HG02973 (cell line): ENCODE results near the gene BZW2.

Experiments used
- ATAC-seq: cut with Tn5 transposase; IDR thresholded peaks from one replicate; pipeline ENCODE4 v1.9.1; 2021; ENCODE audit warnings: moderate library complexity; ENCODE audit not compliant: unreplicated experiment

Gene BZW2

GRCh38 chr7:16745645-16746044 is 99.7 kb downstream of the BZW2 start:
- no peak for ATAC-seq

DNA sequence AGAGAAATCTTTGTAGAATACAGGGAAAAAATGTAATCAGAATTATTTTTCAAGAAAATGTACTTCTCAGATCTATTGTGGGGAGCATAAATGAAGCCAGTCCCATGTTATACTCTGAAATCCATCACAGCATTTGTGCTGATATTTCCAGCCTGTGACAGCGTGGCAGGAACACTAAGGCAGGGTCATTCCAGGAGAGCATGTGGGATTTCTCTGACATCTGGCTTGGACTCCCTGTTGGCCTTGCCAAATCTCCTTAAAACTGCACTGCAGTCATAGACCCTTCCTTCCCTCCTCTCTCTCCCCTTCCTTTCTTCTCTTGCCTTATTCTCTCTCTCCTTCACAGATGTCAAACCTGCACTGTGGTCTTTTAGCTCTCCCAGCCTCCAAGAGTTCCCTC is 101.1 kb downstream of the BZW2 start:
- ATAC-seq, result no peak

- no peak for ATAC-seq
Measured at GRCh38 chr7:16753102-16753931, 107.3 kb downstream of the BZW2 start, which contains the start of gene TSPAN13. Gene TSPAN13 (plus strand): TSS chr7:16753755. CDS start chr7:16753968, 213 bp downstream.

- ATAC-seq, result no peak
Measured at GRCh38 chr7:16753932-16754855, 108.2 kb downstream of the BZW2 start.

- ATAC-seq, result no peak
Measured at GRCh38 chr7:16754856-16755317, 108.9 kb downstream of the BZW2 start.

DNA sequence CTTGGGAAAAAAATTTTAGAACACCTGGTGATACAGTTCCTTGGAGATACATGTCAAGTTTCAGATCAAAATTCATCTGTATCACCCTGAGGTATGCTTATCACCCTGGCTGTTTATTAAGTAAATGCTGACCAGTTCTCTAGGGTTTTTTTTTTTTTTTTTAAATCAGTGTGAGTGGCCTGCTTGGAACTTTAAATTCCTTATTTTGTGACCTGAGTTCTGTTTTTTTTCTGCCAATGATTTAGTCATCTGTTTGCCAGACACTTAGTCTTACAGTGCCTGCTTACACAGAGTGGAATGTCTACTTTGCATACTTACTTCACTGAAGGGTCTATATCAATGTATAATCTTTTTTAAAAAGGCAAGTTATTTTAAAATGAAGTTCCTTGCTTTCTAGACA is 109.4 kb downstream of the BZW2 start:
- ATAC-seq, result no peak
